ENCODE measurements around the gene PELI3.

Gene PELI3

DNA sequence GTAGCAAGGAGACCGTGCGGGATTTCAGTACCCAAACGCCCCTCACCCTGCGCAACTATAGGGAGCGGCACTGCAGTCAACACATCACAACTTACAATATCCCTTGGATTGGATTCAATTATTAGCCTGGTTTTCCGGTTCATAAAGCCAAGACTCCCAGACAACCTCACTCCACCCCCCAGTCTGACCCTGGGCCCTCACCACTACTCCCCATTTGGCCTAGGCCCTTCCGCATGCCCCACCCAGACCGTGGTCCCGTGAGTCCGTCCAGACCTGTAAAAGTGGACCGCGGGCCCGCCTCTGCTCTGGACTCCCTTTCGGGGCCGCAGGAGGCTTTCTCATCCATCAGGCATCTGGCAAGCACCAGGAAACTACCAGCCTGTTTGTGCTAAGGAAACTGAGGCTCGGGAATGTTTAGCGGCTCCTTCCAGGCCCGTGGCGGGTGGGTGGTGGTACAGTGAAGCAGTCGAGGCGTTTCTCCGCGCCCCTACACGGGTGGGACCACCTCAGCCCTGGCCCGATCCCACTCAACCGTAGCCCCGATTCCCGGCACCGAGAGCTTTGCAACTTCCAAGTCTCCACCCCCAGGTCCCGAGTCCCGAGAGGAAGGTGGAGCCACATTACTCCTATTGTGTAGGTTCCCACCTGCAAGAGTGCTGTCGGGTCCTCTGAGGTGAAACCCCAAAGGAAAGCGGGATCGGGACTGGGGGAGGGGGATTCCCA lies 12.8 kb downstream of the PELI3 start:
- peak overlapping the region; percentile 50 for H3K23ac ChIP-seq (ENCODE audit: low read depth, low read length, poor library complexity)
- H3K9ac ChIP-seq (ENCODE audit: low read depth, low read length, poor library complexity) = peak overlapping the region; percentile 91
- peaks cover 8 to 31% of the 10 kb centered on the region in 2 donors for H3K36me3 ChIP-seq (replicated peaks in 1 of 2; ENCODE audit: control insufficient read depth in 2 of 2, insufficient read depth in 2 of 2, low read length in 2 of 2)
- H3K4me3 ChIP-seq (ENCODE audit: low read length in 2 of 2) = peak overlapping the region; percentile 92
- no peak for DNase-seq (ENCODE audit: low spot score)
- H3K79me1 ChIP-seq (ENCODE audit: low read depth, low read length) = peaks cover 4% of the 10 kb centered on the region
- no peak overlapping the region for H4K8ac ChIP-seq (ENCODE audit: low read depth, low read length)
- no CpG with 5 or more reads among the region's 34 CpGs for whole genome bisulfite sequencing, 2 donors (ENCODE audit: extremely low coverage in 2 of 2, insufficient read length in 2 of 2, insufficient replicate concordance in 1 of 2)
- peak overlapping the region; percentile 39 for H3K4ac ChIP-seq (ENCODE audit: low read length)
- peak overlapping the region; percentile 81 for H3K4me2 ChIP-seq (ENCODE audit: insufficient read depth, low read length, poor library complexity, severe bottlenecking)
- H3K9me3 ChIP-seq (replicated peaks in 1 of 2; ENCODE audit: control insufficient read depth in 2 of 2, insufficient read depth in 1 of 2, low read depth in 1 of 2, low read length in 2 of 2) = no peaks in the 10 kb centered on the region
- no peak overlapping the region for H2BK12ac ChIP-seq (ENCODE audit: low read length)
- no peak overlapping the region for H3K14ac ChIP-seq (ENCODE audit: low read length)
- H2BK120ac ChIP-seq (ENCODE audit: low read depth, low read length) = no peak overlapping the region
- peak overlapping the region; percentile 7 for H4K91ac ChIP-seq (ENCODE audit: low read depth, low read length, poor library complexity)
- H2AFZ ChIP-seq (ENCODE audit: low read length) = peak overlapping the region; percentile 90
- H3K27ac ChIP-seq (replicated peaks; ENCODE audit: low read length) = peak overlapping the region; percentile 85
- peak overlapping the region; percentile 84 for H2BK5ac ChIP-seq (ENCODE audit: low read length)
- peak overlapping the region; percentile 94 for H3K18ac ChIP-seq (ENCODE audit: low read length)
- H2BK15ac ChIP-seq (ENCODE audit: low read length) = no peak overlapping the region
- H3K27me3 ChIP-seq (ENCODE audit: control insufficient read depth in 3 of 3, insufficient read depth in 3 of 3, low read depth in 1 of 3, low read length in 3 of 3) = no peaks in the 10 kb centered on the region
- H2AK5ac ChIP-seq (ENCODE audit: low read depth, low read length) = peak overlapping the region; percentile 95
- peaks cover 0 to 15% of the 10 kb centered on the region in 2 donors for H3K4me1 ChIP-seq (ENCODE audit: control insufficient read depth in 2 of 2, insufficient read depth in 1 of 2, low read depth in 1 of 2, low read length in 2 of 2)

- Histone ChIP-seq H3K4me3 (ENCODE audit: low read length in 2 of 2) (peak within 1 kb of the TSS; percentile 92), H3K4me1 (ENCODE audit: control insufficient read depth in 2 of 2, insufficient read depth in 1 of 2, low read depth in 1 of 2, low read length in 2 of 2) (peaks cover 0 to 15% of the 10 kb centered on the region in 2 donors), H3K27ac (replicated peaks; ENCODE audit: low read length) (peak within 1 kb of the TSS; percentile 85), H4K8ac (ENCODE audit: low read depth, low read length) (no peak within 1 kb of the TSS), H2BK12ac (ENCODE audit: low read length) (no peak within 1 kb of the TSS), H2AFZ (ENCODE audit: low read length) (peak within 1 kb of the TSS; percentile 90), H4K91ac (ENCODE audit: low read depth, low read length, poor library complexity) (peak within 1 kb of the TSS; percentile 7), H2BK5ac (ENCODE audit: low read length) (peak within 1 kb of the TSS; percentile 84), H3K23ac (ENCODE audit: low read depth, low read length, poor library complexity) (peak within 1 kb of the TSS; percentile 50), H3K79me1 (ENCODE audit: low read depth, low read length) (peaks cover 4% of the 10 kb centered on the region), H3K27me3 (ENCODE audit: control insufficient read depth in 3 of 3, insufficient read depth in 3 of 3, low read depth in 1 of 3, low read length in 3 of 3) (no peaks in the 10 kb centered on the region), H2BK120ac (ENCODE audit: low read depth, low read length) (no peak within 1 kb of the TSS), H3K9me3 (replicated peaks in 1 of 2; ENCODE audit: control insufficient read depth in 2 of 2, insufficient read depth in 1 of 2, low read depth in 1 of 2, low read length in 2 of 2) (no peaks in the 10 kb centered on the region), H3K18ac (ENCODE audit: low read length) (peak within 1 kb of the TSS; percentile 94), H3K36me3 (replicated peaks in 1 of 2; ENCODE audit: control insufficient read depth in 2 of 2, insufficient read depth in 2 of 2, low read length in 2 of 2) (peaks cover 7 to 26% of the 10 kb centered on the region in 2 donors), H2AK5ac (ENCODE audit: low read depth, low read length) (peak within 1 kb of the TSS; percentile 95), H3K9ac (ENCODE audit: low read depth, low read length, poor library complexity) (peak within 1 kb of the TSS; percentile 91), H3K14ac (ENCODE audit: low read length) (no peak within 1 kb of the TSS), H2BK15ac (ENCODE audit: low read length) (no peak within 1 kb of the TSS), H3K4ac (ENCODE audit: low read length) (peak within 1 kb of the TSS; percentile 39), H3K4me2 (ENCODE audit: insufficient read depth, low read length, poor library complexity, severe bottlenecking) (peak within 1 kb of the TSS; percentile 81)
- DNase-seq (ENCODE audit: low spot score) = peak; percentile 96
- WGBS, 2 donors (ENCODE audit: extremely low coverage in 2 of 2, insufficient read length in 2 of 2, insufficient replicate concordance in 1 of 2) = no CpG with 5 or more reads among the region's 62 CpGs
Measured at GRCh38 chr11:66480117-66480938, 13.6 kb downstream of the PELI3 start, which contains the start of gene DPP3. DPP3 (plus strand) TSS chr11:66480434; CDS start chr11:66482201, 1,767 bp downstream.

DNA sequence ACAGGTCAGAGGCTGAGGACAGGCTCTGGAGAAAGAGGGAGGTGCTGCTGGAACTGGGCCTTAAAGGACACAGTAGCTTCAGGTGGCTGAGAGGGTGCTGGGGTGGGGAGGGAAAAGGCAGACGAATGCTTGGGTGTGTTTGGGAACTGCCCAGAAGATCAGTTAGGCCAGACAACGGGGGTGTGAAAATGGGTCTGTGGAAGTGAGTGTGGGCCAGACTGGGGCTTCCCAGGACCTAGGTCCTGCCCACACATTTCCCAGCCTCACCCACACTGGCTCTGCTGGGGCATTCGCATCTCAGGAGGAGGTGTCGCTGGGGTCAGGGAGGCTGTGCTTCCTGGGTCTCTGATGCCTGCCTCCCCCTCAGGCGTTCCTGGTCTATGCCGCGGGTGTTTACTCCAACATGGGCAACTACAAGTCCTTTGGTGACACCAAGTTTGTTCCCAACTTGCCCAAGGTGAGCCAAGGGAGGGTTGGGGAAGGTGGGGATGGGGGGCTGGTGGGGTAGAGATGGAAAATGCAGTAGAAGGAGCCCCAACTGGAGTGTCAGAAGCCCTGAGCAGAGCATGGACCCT lies 18.2 kb downstream of the PELI3 start:
- no peak overlapping the region for H3K4me2 ChIP-seq (ENCODE audit: insufficient read depth, low read length, poor library complexity, severe bottlenecking)
- WGBS, 2 donors (ENCODE audit: extremely low coverage in 2 of 2, insufficient read length in 2 of 2, insufficient replicate concordance in 1 of 2) = no CpG with 5 or more reads among the region's 7 CpGs
- no peaks in the 10 kb centered on the region for H3K9me3 ChIP-seq (replicated peaks in 1 of 2; ENCODE audit: control insufficient read depth in 2 of 2, insufficient read depth in 1 of 2, low read depth in 1 of 2, low read length in 2 of 2)
- peaks cover 23 to 52% of the 10 kb centered on the region in 2 donors for H3K36me3 ChIP-seq (replicated peaks in 1 of 2; ENCODE audit: control insufficient read depth in 2 of 2, insufficient read depth in 2 of 2, low read length in 2 of 2)
- no peak overlapping the region for H3K18ac ChIP-seq (ENCODE audit: low read length)
- no peak overlapping the region for H3K14ac ChIP-seq (ENCODE audit: low read length)
- H2BK15ac ChIP-seq (ENCODE audit: low read length) = no peak overlapping the region
- H3K79me1 ChIP-seq (ENCODE audit: low read depth, low read length) = peaks cover 6% of the 10 kb centered on the region
- no peak overlapping the region for H3K27ac ChIP-seq (replicated peaks; ENCODE audit: low read length)
- no peak overlapping the region for H2BK5ac ChIP-seq (ENCODE audit: low read length)
- no peak overlapping the region for H3K4ac ChIP-seq (ENCODE audit: low read length)
- DNase-seq (ENCODE audit: low spot score) = no peak
- H4K8ac ChIP-seq (ENCODE audit: low read depth, low read length) = no peak overlapping the region
- H3K4me1 ChIP-seq (ENCODE audit: control insufficient read depth in 2 of 2, insufficient read depth in 1 of 2, low read depth in 1 of 2, low read length in 2 of 2) = no peaks in the 10 kb centered on the region
- no peak overlapping the region for H2AFZ ChIP-seq (ENCODE audit: low read length)
- H3K9ac ChIP-seq (ENCODE audit: low read depth, low read length, poor library complexity) = no peak overlapping the region
- H2AK5ac ChIP-seq (ENCODE audit: low read depth, low read length) = no peak overlapping the region
- no peak overlapping the region for H3K4me3 ChIP-seq (ENCODE audit: low read length in 2 of 2)
- no peak overlapping the region for H3K23ac ChIP-seq (ENCODE audit: low read depth, low read length, poor library complexity)
- no peak overlapping the region for H2BK12ac ChIP-seq (ENCODE audit: low read length)
- no peak overlapping the region for H2BK120ac ChIP-seq (ENCODE audit: low read depth, low read length)
- H4K91ac ChIP-seq (ENCODE audit: low read depth, low read length, poor library complexity) = no peak overlapping the region
- no peaks in the 10 kb centered on the region for H3K27me3 ChIP-seq (ENCODE audit: control insufficient read depth in 3 of 3, insufficient read depth in 3 of 3, low read depth in 1 of 3, low read length in 3 of 3)
